Astrocyte (in vitro differentiated cells and primary cell): ENCODE measurements around the gene RPL39L.

Experiments used
- CTCF ChIP-seq: IDR thresholded peaks from 2 replicates; pipeline ENCODE4 v1.5.1; 2011; ENCODE audit warnings: low read depth, mild to moderate bottlenecking, inconsistent platforms, low read length, moderate library complexity; ENCODE audit not compliant: insufficient read depth
- EZH2 ChIP-seq: IDR thresholded peaks from 2 replicates; pipeline ENCODE4 v1.6.1; 2012; ENCODE audit warnings: mild to moderate bottlenecking, low read length, inconsistent platforms; ENCODE audit not compliant: insufficient read depth

GRCh38 chr3:187084126-187084525, 55.2 kb downstream of the RPL39L start:
- TF ChIP-seq CTCF, result no peak
- TF ChIP-seq EZH2, result no peak
